ENCODE data around the gene YRDC. TPM values are rescaled to one million over a fixed set of nuclear protein-coding genes. Genes with fewer than 3 reads are reported as not detected.

YRDC gene
- total RNA-seq, 6 donors from 2014 or later: 4.2 to 22.2 (median 13.3) TPM

- Histone ChIP-seq H3K27me3 (peaks cover 0 to 2% (median 0%) of the 10 kb centered on the region in 4 donors), H3K36me3 (peaks cover 0 to 14% (median 8%) of the 10 kb centered on the region in 4 donors), H3K9me3 (no peaks in the 10 kb centered on the region), H3K4me3 (peak overlapping the region in 1 of 4 donors; percentile 61), H3K4me1 (peaks cover 17 to 29% (median 22%) of the 10 kb centered on the region in 4 donors), H3K27ac (no peak overlapping the region)
- DNase-seq (peak; percentile 44 to 93), ATAC-seq (ENCODE audit: low FRiP score in 2 of 2) (peak in 1 of 2 donors; percentile 70)
- WGBS, 2 donors: 25 to 28% methylated on average over 20 to 22 of the region's 22 CpGs
- TF ChIP-seq CTCF (IDR thresholded peaks at IDR 0.05): no peak
- TF ChIP-seq EP300 (IDR thresholded peaks at IDR 0.05): no peak
- TF ChIP-seq POLR2A (IDR thresholded peaks at IDR 0.05): no peak
- TF ChIP-seq POLR2AphosphoS5 (IDR thresholded peaks at IDR 0.05): no peak
Observed at GRCh38 chr1:37795340-37796125, 12.5 kb downstream of the YRDC start.

- TF ChIP-seq CTCF (IDR thresholded peaks at IDR 0.05) (no peak), POLR2AphosphoS5 (IDR thresholded peaks at IDR 0.05) (no peak), POLR2A (IDR thresholded peaks at IDR 0.05) (no peak), EP300 (IDR thresholded peaks at IDR 0.05) (no peak)
- 35 to 53% methylated on average over 7 to 16 of the region's 59 CpGs for WGBS, 2 donors
- no peak overlapping the region for H3K27ac ChIP-seq
- ATAC-seq (ENCODE audit: low FRiP score in 2 of 2) (no peak), DNase-seq (no peak)
- no peaks in the 10 kb centered on the region for H3K9me3 ChIP-seq
- H3K36me3 ChIP-seq: peaks cover 0 to 7% (median 2%) of the 10 kb centered on the region in 4 donors
- H3K4me3 ChIP-seq: peak overlapping the region; percentile 29 to 67 (median 57)
- H3K27me3 ChIP-seq: peaks cover 0 to 2% (median 0%) of the 10 kb centered on the region in 4 donors
- H3K4me1 ChIP-seq: peaks cover 17 to 29% (median 22%) of the 10 kb centered on the region in 4 donors
Observed at GRCh38 chr1:37794372-37795339, 13.4 kb downstream of the YRDC start.

GRCh38 chr1:37793773-37794371 lies 14.1 kb downstream of the YRDC start, which contains the start of gene MANEAL:
Gene MANEAL (plus strand): TSS chr1:37793847. CDS start chr1:37794183, 336 bp downstream.
- peaks cover 17 to 29% (median 22%) of the 10 kb centered on the region in 4 donors for H3K4me1 ChIP-seq
- no peak for TF ChIP-seq POLR2AphosphoS5 (IDR thresholded peaks at IDR 0.05)
- no peak for TF ChIP-seq CTCF (IDR thresholded peaks at IDR 0.05)
- no peak for TF ChIP-seq POLR2A (IDR thresholded peaks at IDR 0.05)
- TF ChIP-seq EP300 (IDR thresholded peaks at IDR 0.05): no peak
- WGBS, 2 donors: 1% methylated on average over 33 of the region's 82 CpGs; no CpG with 5 or more reads in 1 of the 2 donors
- peaks cover 0 to 2% (median 0%) of the 10 kb centered on the region in 4 donors for H3K27me3 ChIP-seq
- peak; percentile 26 to 93 for DNase-seq
- no peaks in the 10 kb centered on the region for H3K9me3 ChIP-seq
- peak; percentile 55 to 79 for ATAC-seq (ENCODE audit: low FRiP score in 2 of 2)
- peak within 1 kb of the TSS; percentile 40 to 67 (median 57) for H3K4me3 ChIP-seq
- H3K36me3 ChIP-seq: no peaks in the 10 kb centered on the region
- H3K27ac ChIP-seq: no peak within 1 kb of the TSS

GRCh38 chr1:37792943-37793686 lies 14.9 kb downstream of the YRDC start:
- Histone ChIP-seq H3K27ac (no peak overlapping the region), H3K27me3 (peaks cover 0 to 2% (median 0%) of the 10 kb centered on the region in 4 donors), H3K9me3 (no peaks in the 10 kb centered on the region), H3K4me3 (peak overlapping the region in 3 of 4 donors; percentile 53 to 67 (median 61)), H3K36me3 (no peaks in the 10 kb centered on the region), H3K4me1 (peaks cover 17 to 29% (median 22%) of the 10 kb centered on the region in 4 donors)
- ATAC-seq (ENCODE audit: low FRiP score in 2 of 2) (no peak), DNase-seq (peak in 1 of 2 donors; percentile 81)
- no peak for TF ChIP-seq POLR2A (IDR thresholded peaks at IDR 0.05)
- WGBS, 2 donors: 52 to 63% methylated on average over 13 to 26 of the region's 36 CpGs
